Measurements from ENCODE around the gene SNRNP48. TPM values are rescaled to one million over a fixed set of nuclear protein-coding genes. Genes with fewer than 3 reads are reported as not detected.

The SNRNP48 gene
- total and polyA plus RNA-seq, 2 of the 4 experiments (the other 2 are of a cell fraction), result 5.2 to 6.2 TPM

- H3K4me3 ChIP-seq (ENCODE audit: insufficient read depth, low read depth, low read length), result no peak overlapping the region
- ATAC-seq (ENCODE audit: low read depth) (no peak), DNase-seq (no peak)
- no peak overlapping the region for H4K91ac ChIP-seq (ENCODE audit: insufficient read depth, low read depth, low read length)
- no peak overlapping the region for H3K23ac ChIP-seq (ENCODE audit: low read depth, low read length)
- H3K18ac ChIP-seq (ENCODE audit: low read depth, low read length), result no peak overlapping the region
- ChIA-PET POLR2A (ENCODE audit: unreplicated experiment) (no interaction called here), CTCF (interaction anchor here (1.1 kb wide), 1 partner anchor 290 kb away, joined by 4 read pairs; no protein-coding TSS in a partner anchor)
- BruUV-seq (replicated peaks), result no TSS peak
- peaks cover 5% of the 10 kb centered on the region; the same call in 1 of the 2 replicates for H3K9me1 ChIP-seq (ENCODE audit: insufficient read depth, low read length)
- H4K5ac ChIP-seq (ENCODE audit: low read depth, low read length), result no peak overlapping the region
- 100% methylated on average over 2 of the region's 4 CpGs; no CpG with 5 or more reads in 1 of the 2 experiments for WGBS, 2 experiments (ENCODE audit: extremely low coverage in 2 of 2, insufficient read length in 1 of 2)
- no peaks in the 10 kb centered on the region for H3K27me3 ChIP-seq (ENCODE audit: control insufficient read depth, insufficient read depth, low read length)
- H3K9me3 ChIP-seq (ENCODE audit: control insufficient read depth, insufficient read depth, low read length), result no peaks in the 10 kb centered on the region
- intact Hi-C loops (cut with micrococcal nuclease) (loop anchor here (5.0 kb wide), 1 partner anchor 282 kb away; the partner anchor contains the start of gene SSR1), in situ Hi-C loops (cut with MboI; ENCODE audit: low sequenced_read_pairs) (no loop called here), dilution Hi-C loops (cut with HindIII; ENCODE audit: low sequenced_read_pairs, unreplicated experiment) (no loop called here)
- H2AK9ac ChIP-seq (replicated peaks; ENCODE audit: low read depth, low read length, poor library complexity), result no peak overlapping the region
- no peak overlapping the region for H4K8ac ChIP-seq (ENCODE audit: low read depth in 2 of 2, low read length in 2 of 2)
- no peak overlapping the region for H3K4ac ChIP-seq (ENCODE audit: low read depth, low read length)
- no peak overlapping the region for H2AK5ac ChIP-seq (ENCODE audit: low read depth, low read length)
- H2BK15ac ChIP-seq (ENCODE audit: low read depth, low read length), result no peak overlapping the region
- peaks cover 6% of the 10 kb centered on the region for H3K4me1 ChIP-seq (ENCODE audit: control insufficient read depth, insufficient read depth, low read length)
- no peak overlapping the region for H3K56ac ChIP-seq (ENCODE audit: extremely low read depth, insufficient read depth, low read length)
- peaks cover 11 to 26% of the 10 kb centered on the region in 2 experiments for H3K79me1 ChIP-seq (ENCODE audit: low read depth in 1 of 2, low read length in 2 of 2)
- H3K27ac ChIP-seq (ENCODE audit: insufficient read depth, low read length), result no peak overlapping the region
- H3K4me2 ChIP-seq (ENCODE audit: low read depth, low read length), result no peak overlapping the region
- peaks cover 19% of the 10 kb centered on the region; the same call in 1 of the 2 replicates for H4K20me1 ChIP-seq (ENCODE audit: insufficient read depth, low read length)
- TF ChIP-seq MAFK (IDR thresholded peaks at IDR 0.05; ENCODE audit: low read depth, low read length) (no peak), MXI1 (IDR thresholded peaks at IDR 0.05; ENCODE audit: borderline replicate concordance, low read depth, low read length) (no peak)
- no peak overlapping the region for H2AFZ ChIP-seq (replicated peaks; ENCODE audit: low read length, poor library complexity)
- H2BK120ac ChIP-seq (ENCODE audit: low read depth, low read length), result no peak overlapping the region
- no peak overlapping the region for H2BK5ac ChIP-seq (ENCODE audit: low read depth, low read length, poor library complexity, severe bottlenecking)
- no peak overlapping the region for H2BK20ac ChIP-seq (ENCODE audit: low read depth, low read length)
- no peak overlapping the region for H3K14ac ChIP-seq (replicated peaks; ENCODE audit: low read depth, low read length)
- no peak overlapping the region for H3K9ac ChIP-seq (ENCODE audit: low read depth, low read length)
- H3K36me3 ChIP-seq (ENCODE audit: control insufficient read depth, insufficient read depth, low read length), result peaks cover 12% of the 10 kb centered on the region
Measured at GRCh38 chr6:7594579-7595125, 4.7 kb downstream of the SNRNP48 start.
